ENCODE data around the gene MLLT10. TPM values are rescaled to one million over a fixed set of nuclear protein-coding genes. Genes with fewer than 3 reads are reported as not detected.
"Not testable (repeated sequence)": the region's sequence is repeated elsewhere in the genome, so short reads cannot be mapped to it uniquely, and the experiment has no call there.

Gene MLLT10
- total RNA-seq, 1 donor = 37.5 TPM

DNA sequence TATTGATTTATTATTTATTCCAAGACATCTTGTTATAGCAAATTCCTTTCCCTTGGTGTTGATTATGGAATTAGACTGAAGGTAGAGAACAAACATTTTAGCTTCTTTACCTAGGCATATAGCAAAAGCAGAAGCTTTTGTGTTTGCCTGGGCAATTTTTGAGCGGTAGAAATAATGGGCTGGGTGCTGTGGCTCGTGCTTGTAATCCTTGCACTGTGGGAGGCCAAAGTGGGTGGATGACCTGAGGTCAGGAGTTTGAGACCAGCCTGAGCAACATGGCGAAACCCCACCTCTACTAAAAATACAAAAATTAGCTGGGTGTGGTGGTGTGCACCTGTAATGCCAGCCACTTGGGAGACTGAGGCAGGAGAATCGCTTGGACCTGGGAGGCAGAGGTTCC, 6.7 kb downstream of the MLLT10 start:
- not testable (repeated sequence) for H3K4me1 ChIP-seq (ENCODE audit: insufficient read depth, low read length); H3K27me3 ChIP-seq (ENCODE audit: insufficient read depth, low read length); H3K9me3 ChIP-seq (ENCODE audit: low read depth, low read length); H3K4me3 ChIP-seq (ENCODE audit: low read length)

DNA sequence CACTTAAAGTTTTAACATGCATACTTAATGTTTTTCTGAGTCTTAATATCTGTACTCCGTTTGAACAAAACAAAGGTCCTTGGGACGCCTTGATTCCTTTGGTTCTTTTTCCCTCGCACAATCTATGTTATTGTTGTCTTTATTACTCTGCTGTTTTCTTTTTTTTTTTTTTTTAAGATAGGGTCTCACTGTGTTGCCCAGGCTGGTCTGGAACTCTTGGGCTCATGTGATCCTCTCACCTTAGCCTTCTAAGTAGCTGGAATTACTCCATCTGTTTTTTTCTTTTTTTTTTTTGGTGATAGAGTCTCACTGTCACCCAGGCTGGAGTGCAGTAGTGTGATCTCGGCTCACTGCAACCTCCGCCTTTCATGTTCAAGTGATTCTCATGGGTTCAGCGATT, 13.2 kb downstream of the MLLT10 start:
- Histone ChIP-seq H3K4me1 (ENCODE audit: insufficient read depth, low read length) (no peaks in the 10 kb centered on the region), H3K4me3 (ENCODE audit: low read length) (no peak overlapping the region), H3K9me3 (ENCODE audit: low read depth, low read length) (no peaks in the 10 kb centered on the region), H3K27me3 (ENCODE audit: insufficient read depth, low read length) (no peaks in the 10 kb centered on the region)

DNA sequence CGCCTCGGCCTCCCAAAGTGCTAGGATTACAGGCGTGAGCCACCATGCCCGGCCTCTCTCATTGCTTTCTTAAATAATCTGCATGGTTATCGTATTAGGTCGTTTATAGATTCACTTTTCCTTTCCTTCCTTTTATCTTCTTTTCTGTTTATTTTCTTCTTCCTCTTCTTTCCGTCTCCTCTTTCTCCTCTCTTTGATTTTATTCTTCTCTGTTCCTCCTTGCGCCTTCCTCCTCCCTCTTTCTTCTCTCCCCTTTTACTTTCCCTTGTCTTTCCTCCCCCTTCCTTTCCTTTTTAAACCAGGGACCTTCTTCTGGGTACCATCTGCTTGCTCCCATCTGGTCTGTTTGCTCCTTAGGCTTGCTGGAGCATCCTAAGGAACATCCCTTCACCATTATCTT, 18.6 kb downstream of the MLLT10 start:
- H3K4me3 ChIP-seq (ENCODE audit: low read length) = no peak overlapping the region
- H3K27me3 ChIP-seq (ENCODE audit: insufficient read depth, low read length) = no peaks in the 10 kb centered on the region
- H3K4me1 ChIP-seq (ENCODE audit: insufficient read depth, low read length) = no peaks in the 10 kb centered on the region
- H3K9me3 ChIP-seq (ENCODE audit: low read depth, low read length) = no peaks in the 10 kb centered on the region

DNA sequence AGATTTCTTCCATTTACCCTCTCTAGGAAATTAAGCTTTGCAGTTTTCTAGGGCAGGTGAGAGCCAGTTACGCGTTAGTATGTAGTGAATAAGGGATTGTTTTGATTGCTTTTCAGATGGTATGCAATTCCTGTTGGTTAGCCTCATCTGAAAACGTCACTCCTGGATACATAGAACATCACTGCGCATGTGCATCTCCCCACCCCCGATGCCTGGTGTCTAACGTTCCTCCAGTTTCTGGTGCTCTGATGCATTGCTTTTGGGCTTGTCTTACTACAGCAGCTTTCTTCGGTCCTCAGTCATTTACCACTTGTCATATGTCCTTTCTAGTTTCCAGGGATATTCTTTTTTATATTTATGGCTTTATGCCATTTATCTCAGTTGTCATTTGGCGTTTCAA, 22.5 kb downstream of the MLLT10 start:
- H3K27me3 ChIP-seq (ENCODE audit: insufficient read depth, low read length) = no peaks in the 10 kb centered on the region
- H3K4me3 ChIP-seq (ENCODE audit: low read length) = no peak overlapping the region
- no peaks in the 10 kb centered on the region for H3K9me3 ChIP-seq (ENCODE audit: low read depth, low read length)
- H3K4me1 ChIP-seq (ENCODE audit: insufficient read depth, low read length) = no peaks in the 10 kb centered on the region

DNA sequence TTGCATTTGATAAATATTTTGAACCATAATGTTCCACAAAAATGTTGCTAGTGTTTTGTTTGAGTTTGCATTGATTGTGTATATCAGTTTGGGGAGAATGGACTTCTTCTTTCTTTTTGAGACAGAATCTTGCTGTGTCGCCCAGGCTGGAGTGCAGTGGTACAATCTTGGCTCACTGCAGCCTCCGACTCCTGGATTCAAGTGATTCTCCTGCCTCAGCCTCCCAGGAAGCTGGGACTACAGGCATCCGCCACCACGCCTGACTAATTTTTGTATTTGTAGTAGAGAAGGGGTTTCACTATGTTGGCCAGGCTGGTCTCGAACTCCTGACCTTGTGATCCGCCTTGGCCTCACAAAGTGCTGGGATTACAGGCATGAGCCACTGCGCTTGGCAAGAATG, 25.0 kb downstream of the MLLT10 start:
- H3K4me1 ChIP-seq (ENCODE audit: insufficient read depth, low read length); H3K27me3 ChIP-seq (ENCODE audit: insufficient read depth, low read length); H3K4me3 ChIP-seq (ENCODE audit: low read length); H3K9me3 ChIP-seq (ENCODE audit: low read depth, low read length): not testable (repeated sequence)

DNA sequence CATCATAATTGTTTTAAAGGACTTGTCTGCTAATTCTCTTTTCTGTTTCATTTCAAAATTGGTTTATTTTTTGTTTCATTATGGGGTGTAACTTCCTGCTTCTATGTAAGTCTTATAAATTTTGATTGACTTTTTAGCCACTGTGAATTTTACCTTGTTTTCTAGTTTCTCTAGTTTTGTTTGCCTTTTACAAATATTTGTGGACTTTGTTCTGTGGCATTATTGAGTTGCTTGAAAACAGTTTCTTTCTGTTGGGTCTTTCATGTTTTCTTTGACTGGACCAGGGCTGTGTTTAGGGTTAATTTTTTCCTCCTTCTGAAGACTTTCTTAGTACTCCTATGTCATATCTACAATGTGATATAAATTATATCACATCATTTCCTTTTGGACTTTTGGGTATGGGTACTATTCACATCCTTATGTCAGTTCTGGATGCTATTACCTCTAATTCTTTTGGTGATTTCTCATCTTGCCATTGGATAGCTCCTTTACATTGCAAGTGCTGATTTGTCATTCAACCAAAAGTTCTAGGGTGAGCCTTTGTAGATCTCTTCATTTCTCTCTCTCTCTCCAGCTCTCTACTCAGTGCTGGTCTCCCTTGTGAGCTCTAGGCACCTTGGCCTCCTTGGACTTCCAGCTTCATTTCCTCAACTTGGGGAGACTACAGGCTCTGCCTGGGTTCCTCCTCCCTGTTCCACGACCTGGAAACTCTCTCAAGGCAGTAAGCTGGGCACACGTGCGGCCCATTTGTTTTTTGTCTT, 36.9 kb downstream of the MLLT10 start:
- no peaks in the 10 kb centered on the region for H3K9me3 ChIP-seq (ENCODE audit: low read depth, low read length)
- H3K4me3 ChIP-seq (ENCODE audit: low read length) = no peak overlapping the region
- H3K27me3 ChIP-seq (ENCODE audit: insufficient read depth, low read length) = no peaks in the 10 kb centered on the region

DNA sequence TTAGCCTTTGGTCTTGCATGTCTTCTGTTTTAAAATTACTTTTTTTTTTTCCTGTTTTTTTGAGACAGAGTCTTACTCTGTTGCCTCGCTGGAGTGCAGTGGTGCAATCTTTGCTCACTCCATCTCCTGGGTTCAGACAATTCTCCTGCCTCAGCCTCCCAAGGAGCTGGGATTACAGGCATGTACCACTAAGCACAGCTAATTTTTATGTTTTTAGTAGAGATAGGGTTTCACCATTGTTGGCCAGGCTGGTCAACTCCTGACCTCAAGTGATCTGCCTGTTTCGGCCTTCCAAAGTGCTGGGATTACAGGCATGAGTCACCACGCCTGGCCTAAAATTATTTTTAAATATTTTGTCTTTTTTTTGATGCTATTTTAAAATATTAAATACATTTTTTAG, 38.5 kb downstream of the MLLT10 start:
- Histone ChIP-seq H3K4me3 (ENCODE audit: low read length) (no peak overlapping the region), H3K27me3 (ENCODE audit: insufficient read depth, low read length) (no peaks in the 10 kb centered on the region), H3K9me3 (ENCODE audit: low read depth, low read length) (no peaks in the 10 kb centered on the region), H3K4me1 (ENCODE audit: insufficient read depth, low read length) (peaks cover 7% of the 10 kb centered on the region)

More for the DNA sequence above, 36.9 kb downstream of the MLLT10 start:
- H3K4me1 ChIP-seq (ENCODE audit: insufficient read depth, low read length) = peaks cover 7% of the 10 kb centered on the region

DNA sequence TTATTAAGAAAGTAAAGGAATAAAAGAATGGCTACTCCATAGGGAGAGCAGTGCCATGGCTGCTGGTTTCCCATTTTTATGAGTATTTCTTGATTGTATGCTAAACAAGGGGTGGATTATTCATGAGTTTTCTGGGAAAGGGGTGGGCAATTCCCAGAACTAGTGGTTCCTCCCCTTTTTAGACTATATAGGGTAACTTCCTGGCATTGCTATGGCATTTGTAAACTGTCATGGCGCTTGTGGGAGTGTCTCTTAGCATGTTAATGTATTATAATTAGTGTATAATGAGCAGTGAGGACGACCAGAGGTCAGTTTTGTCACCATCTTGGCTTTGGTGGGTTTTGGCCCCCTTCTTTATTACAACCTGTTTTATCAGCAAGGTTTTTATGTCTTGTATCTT, 40.5 kb downstream of the MLLT10 start:
- H3K4me3 ChIP-seq (ENCODE audit: low read length); H3K27me3 ChIP-seq (ENCODE audit: insufficient read depth, low read length); H3K9me3 ChIP-seq (ENCODE audit: low read depth, low read length); H3K4me1 ChIP-seq (ENCODE audit: insufficient read depth, low read length): not testable (repeated sequence)

DNA sequence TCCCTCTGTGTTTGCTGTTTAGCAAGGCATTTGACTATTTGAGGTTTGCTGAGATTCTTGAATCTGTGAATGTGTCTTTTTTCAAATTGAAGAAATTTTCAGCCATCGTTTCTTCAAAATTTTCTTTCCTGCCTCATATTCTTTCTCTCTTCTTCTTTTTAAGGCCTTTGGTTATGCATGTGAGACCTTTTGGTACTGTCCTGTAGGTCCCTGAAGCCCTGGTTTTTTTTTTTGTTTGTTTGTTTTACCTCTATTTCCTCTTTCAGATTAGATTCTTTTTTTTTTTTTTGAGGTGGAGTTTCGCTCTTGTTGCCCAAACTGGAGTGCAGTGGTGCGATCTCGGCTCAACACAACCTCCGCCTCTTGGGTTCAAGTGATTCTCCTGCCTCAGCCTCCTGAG, 45.3 kb downstream of the MLLT10 start:
- Histone ChIP-seq H3K4me1 (ENCODE audit: insufficient read depth, low read length) (no peaks in the 10 kb centered on the region), H3K9me3 (ENCODE audit: low read depth, low read length) (no peaks in the 10 kb centered on the region)

DNA sequence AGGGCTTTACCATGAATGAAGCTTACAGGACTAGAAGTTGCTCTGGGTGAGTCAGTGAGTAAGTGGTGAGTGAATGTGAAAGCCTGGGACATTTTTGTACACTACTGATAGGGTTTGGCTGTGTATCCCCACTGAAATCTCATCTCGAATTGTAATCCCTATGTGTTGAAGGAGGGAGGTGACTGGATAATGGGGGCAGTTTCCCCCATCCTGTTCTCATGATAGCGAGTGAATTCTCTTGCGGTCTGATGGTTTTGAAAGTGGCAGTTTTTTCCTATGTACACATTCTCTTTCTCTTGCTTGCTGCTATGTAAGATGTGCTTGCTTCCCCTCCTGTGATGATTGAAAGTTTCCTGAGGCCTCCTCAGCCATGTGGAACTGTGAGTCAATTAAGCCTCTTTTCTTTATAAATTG, 47.4 kb downstream of the MLLT10 start:
- not testable (repeated sequence) for H3K4me3 ChIP-seq (ENCODE audit: low read length); H3K27me3 ChIP-seq (ENCODE audit: insufficient read depth, low read length); H3K9me3 ChIP-seq (ENCODE audit: low read depth, low read length); H3K4me1 ChIP-seq (ENCODE audit: insufficient read depth, low read length)

More for the DNA sequence above, 45.3 kb downstream of the MLLT10 start:
- Histone ChIP-seq H3K27me3 (ENCODE audit: insufficient read depth, low read length) (no peaks in the 10 kb centered on the region), H3K4me3 (ENCODE audit: low read length) (no peak overlapping the region)

DNA sequence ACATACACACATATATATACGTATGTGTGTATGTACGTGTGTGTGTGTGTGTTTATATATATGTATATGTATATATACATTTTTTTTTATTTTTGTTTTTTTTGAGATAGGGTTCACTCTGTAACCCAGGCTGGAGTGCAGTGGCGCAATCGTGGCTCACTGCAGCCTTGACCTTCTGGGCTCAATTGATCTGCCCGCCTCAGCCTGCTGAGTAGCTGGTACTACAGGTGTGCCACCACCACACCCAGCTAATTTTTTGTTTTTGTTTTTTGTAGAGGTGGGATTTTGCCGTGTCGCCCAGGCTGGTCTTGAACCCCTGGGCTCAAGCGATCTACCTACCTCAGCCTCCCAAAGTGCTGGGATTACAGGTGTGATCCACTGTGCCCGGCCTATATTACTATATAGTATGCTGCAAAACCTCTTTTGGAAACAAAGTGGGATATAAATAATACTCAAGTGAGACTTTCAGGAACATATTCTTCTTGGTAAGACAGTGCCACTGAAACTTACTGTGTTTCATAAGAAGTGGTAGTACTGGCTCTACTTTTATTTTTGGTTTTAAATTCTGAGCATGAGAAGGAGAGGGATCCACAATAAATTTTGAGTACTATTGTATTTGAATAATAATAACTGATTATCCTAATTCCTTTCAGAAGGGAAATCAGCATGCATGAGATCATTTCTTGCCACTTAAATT, 51.0 kb downstream of the MLLT10 start:
- Histone ChIP-seq H3K27me3 (ENCODE audit: insufficient read depth, low read length) (no peaks in the 10 kb centered on the region), H3K4me1 (ENCODE audit: insufficient read depth, low read length) (no peaks in the 10 kb centered on the region), H3K4me3 (ENCODE audit: low read length) (no peak overlapping the region), H3K9me3 (ENCODE audit: low read depth, low read length) (no peaks in the 10 kb centered on the region)

DNA sequence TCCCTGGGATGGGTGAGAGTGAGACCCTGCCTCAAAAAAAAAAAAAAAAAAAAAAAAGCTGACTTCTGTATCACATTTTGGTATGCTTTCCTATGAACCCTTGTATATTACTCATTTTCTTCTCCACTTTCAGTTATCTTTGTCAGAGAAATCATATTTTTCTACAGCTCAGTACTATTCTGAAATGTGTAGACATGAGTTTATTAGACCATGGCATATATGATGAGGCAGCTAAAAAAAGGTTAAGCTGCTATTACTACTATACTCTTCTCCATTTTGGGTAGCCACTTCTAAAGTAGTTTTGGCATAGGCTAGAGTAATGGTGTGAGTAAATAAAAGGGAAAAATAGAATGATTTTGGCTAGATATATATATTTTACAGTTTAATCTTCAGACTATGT, 53.4 kb downstream of the MLLT10 start:
- H3K27me3 ChIP-seq (ENCODE audit: insufficient read depth, low read length) = no peaks in the 10 kb centered on the region
- H3K4me1 ChIP-seq (ENCODE audit: insufficient read depth, low read length) = no peaks in the 10 kb centered on the region

DNA sequence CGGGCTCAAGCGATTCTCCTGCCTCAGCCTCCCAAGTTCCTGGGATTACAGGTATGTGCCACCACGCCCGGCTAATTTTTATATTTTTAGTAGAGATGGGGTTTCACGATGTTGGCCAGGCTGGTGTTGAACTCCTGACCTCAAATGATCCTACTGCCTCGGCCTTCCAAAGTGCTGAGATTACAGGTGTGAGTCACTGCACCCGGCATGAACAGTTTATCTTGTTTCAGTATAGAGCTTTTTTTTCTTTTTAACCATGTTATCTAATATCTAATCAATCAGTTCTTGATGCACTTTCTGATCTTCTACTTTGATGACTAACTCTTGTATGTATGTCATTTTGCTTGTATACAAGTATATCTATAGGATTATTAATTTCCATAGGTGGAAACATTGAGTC, 54.1 kb downstream of the MLLT10 start:
- H3K4me3 ChIP-seq (ENCODE audit: low read length); H3K4me1 ChIP-seq (ENCODE audit: insufficient read depth, low read length); H3K9me3 ChIP-seq (ENCODE audit: low read depth, low read length); H3K27me3 ChIP-seq (ENCODE audit: insufficient read depth, low read length): not testable (repeated sequence)

More for the DNA sequence above, 53.4 kb downstream of the MLLT10 start:
- Histone ChIP-seq H3K9me3 (ENCODE audit: low read depth, low read length) (no peaks in the 10 kb centered on the region), H3K4me3 (ENCODE audit: low read length) (no peak overlapping the region)

DNA sequence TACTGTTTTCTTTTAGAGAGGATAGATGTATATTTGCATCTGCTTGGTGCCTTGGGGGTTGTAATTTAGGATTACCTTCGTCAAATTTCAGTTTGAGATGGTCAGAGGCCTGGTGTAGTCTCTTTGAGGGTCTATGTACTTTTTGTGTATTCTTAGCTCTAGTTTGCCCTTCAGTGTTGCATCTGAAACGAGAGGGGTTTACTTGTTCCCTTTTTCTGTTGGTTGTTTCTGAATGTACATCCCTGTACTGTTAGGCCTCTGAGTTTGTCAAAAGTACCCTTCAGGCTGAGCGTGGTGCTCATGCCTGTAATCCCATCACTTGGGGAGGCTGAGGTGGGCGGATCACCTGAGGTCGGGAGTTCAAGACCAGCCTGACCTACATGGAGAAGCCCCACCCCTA, 60.0 kb downstream of the MLLT10 start:
- Histone ChIP-seq H3K9me3 (ENCODE audit: low read depth, low read length) (no peaks in the 10 kb centered on the region), H3K4me3 (ENCODE audit: low read length) (no peak overlapping the region), H3K27me3 (ENCODE audit: insufficient read depth, low read length) (no peaks in the 10 kb centered on the region), H3K4me1 (ENCODE audit: insufficient read depth, low read length) (no peaks in the 10 kb centered on the region)

DNA sequence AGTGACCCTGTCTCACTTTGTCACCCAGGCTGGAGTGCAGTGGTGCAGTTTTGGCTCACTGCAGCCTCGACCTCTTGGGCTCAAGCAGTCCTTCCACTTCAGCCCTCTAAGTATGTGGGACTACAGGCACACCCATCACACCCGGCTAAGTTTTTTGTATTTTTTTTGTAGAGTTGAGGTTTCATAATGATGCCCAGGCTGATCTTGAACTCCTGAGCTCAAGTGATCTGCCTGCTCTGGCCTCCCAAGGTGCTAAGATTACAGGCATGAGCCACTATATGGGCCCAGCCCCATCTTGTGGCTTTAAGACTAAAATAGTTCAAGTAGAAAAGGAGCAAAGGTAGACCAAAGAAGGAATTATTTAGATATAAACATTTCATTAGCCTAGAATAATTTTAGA, 65.5 kb downstream of the MLLT10 start:
- Histone ChIP-seq H3K4me1 (ENCODE audit: insufficient read depth, low read length) (no peaks in the 10 kb centered on the region), H3K4me3 (ENCODE audit: low read length) (no peak overlapping the region), H3K9me3 (ENCODE audit: low read depth, low read length) (no peaks in the 10 kb centered on the region), H3K27me3 (ENCODE audit: insufficient read depth, low read length) (no peaks in the 10 kb centered on the region)
